Stomach (tissue), 4 donors: ENCODE results near the gene HLA-DRA.

Source experiments
- CTCF ChIP-seq, 7 experiments: fragments of 450-650 bp in 4 of 7; fragments of 200-600 bp in 3 of 7; sonication (generic) in 3 of 7; IDR thresholded peaks; one replicate each; pipeline ENCODE4 v1.5.1; 2016 to 2019; ENCODE audit warnings: antibody characterized with exemption in 7 of 7, control low read depth in 2 of 7, mild to moderate bottlenecking in 1 of 7
- POLR2A ChIP-seq, 4 donors: fragments of 450-650 bp; IDR thresholded peaks; one replicate each; pipeline ENCODE4 v1.6.1; 2016; ENCODE audit warnings: antibody characterized with exemption in 4 of 4, control low read depth in 2 of 4, mild to moderate bottlenecking in 1 of 4, moderate library complexity in 1 of 4
- POLR2AphosphoS5 ChIP-seq, 3 donors: sonication (generic); formaldehyde crosslinking; IDR thresholded peaks; one replicate each; pipeline ENCODE4 v1.6.1; 2016; ENCODE audit warnings: antibody characterized with exemption in 3 of 3

GRCh38 chr6:32459781-32460424, 20.2 kb downstream of the HLA-DRA start:
- TF ChIP-seq POLR2AphosphoS5 (IDR thresholded peaks at IDR 0.05): no peak
- no peak for TF ChIP-seq POLR2A (IDR thresholded peaks at IDR 0.05)
- no peak for TF ChIP-seq CTCF (IDR thresholded peaks at IDR 0.05)
